ENCODE data around the gene CAPS. TPM values are rescaled to one million over a fixed set of nuclear protein-coding genes. Genes with fewer than 3 reads are reported as not detected.

Gene CAPS
- polyA plus RNA-seq, 1 donor (not counting 4 experiments of a cell fraction or from before 2014, with no cell fraction given), result 2.7 TPM

DNA sequence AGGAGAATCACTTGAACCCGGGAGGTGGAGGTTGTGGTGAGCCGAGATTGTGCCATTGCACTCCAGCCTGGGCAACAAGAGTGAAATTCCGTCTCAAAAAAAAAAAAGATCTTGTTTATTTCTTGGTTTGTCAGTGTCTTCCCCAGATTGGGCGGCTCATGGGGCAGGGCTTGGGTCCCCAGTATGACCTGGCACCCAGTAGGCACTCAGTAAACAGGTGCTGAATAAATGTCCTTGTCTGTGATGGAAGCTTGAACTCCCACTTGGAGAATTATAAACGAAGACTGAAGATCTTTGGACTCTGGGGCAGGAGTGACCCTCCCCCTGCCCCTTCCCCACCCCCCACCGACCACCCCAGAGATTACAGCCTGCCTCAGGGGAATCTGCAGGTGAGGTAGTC lies 33.9 kb upstream of the CAPS start:
- Histone ChIP-seq H4K20me1 (ENCODE audit: control insufficient read depth, extremely low read depth, insufficient read depth, low read length) (no peaks in the 10 kb centered on the region), H3K4me2 (ENCODE audit: control insufficient read depth, extremely low read depth, insufficient read depth, low read depth, low read length) (no peak overlapping the region), H3K9ac (ENCODE audit: control insufficient read depth, extremely low read depth, insufficient read depth, low read length) (no peak overlapping the region), H3K27me3 (ENCODE audit: control insufficient read depth, extremely low read depth, insufficient read depth, low read length) (peaks cover 9% of the 10 kb centered on the region), H3K36me3 (ENCODE audit: control insufficient read depth in 2 of 2, extremely low read depth in 1 of 2, insufficient read depth in 2 of 2, low read length in 2 of 2) (no peaks in the 10 kb centered on the region), H3K79me2 (ENCODE audit: control insufficient read depth, insufficient read depth, low read length) (no peaks in the 10 kb centered on the region), H3K4me1 (ENCODE audit: control insufficient read depth, extremely low read depth, insufficient read depth, low read length) (peaks cover 11% of the 10 kb centered on the region), H3K9me3 (ENCODE audit: control insufficient read depth, low read depth, low read length) (no peaks in the 10 kb centered on the region), H3K4me3 (ENCODE audit: control insufficient read depth in 2 of 3, extremely low read depth in 1 of 3, insufficient read depth in 2 of 3, low read depth in 1 of 3, low read length in 3 of 3) (no peak overlapping the region), H2AFZ (ENCODE audit: control insufficient read depth, low read length) (no peak overlapping the region), H3K9me1 (ENCODE audit: control insufficient read depth, extremely low read depth, insufficient read depth, low read length) (no peaks in the 10 kb centered on the region), H3K27ac (ENCODE audit: control insufficient read depth, insufficient read depth, low read length) (no peak overlapping the region)
- DNase-seq (ENCODE audit: low read depth, low spot score) (no peak), FAIRE-seq (no peak)
- TF ChIP-seq EZH2 (IDR thresholded peaks at IDR 0.05; ENCODE audit: low read length) (no peak), CTCF (optimal IDR thresholded peaks at IDR 0.05 in 1 of 3, IDR thresholded peaks at IDR 0.05 in 1 of 3, conservative IDR thresholded peaks at IDR 0.05 in 1 of 3; ENCODE audit: extremely low read depth in 1 of 3, insufficient read depth in 2 of 3, low read length in 3 of 3) (no peak)
- dilution Hi-C loops (cut with MboI; ENCODE audit: extremely low pct_ligation_motif_present, low sequenced_read_pairs), result no loop called here

- peaks cover 9% of the 10 kb centered on the region for H3K27me3 ChIP-seq (ENCODE audit: control insufficient read depth, extremely low read depth, insufficient read depth, low read length)
- DNase-seq (ENCODE audit: low read depth, low spot score) (no peak), FAIRE-seq (no peak)
- H3K4me2 ChIP-seq (ENCODE audit: control insufficient read depth, extremely low read depth, insufficient read depth, low read depth, low read length), result no peak overlapping the region
- H3K27ac ChIP-seq (ENCODE audit: control insufficient read depth, insufficient read depth, low read length), result no peak overlapping the region
- H3K4me1 ChIP-seq (ENCODE audit: control insufficient read depth, extremely low read depth, insufficient read depth, low read length), result peaks cover 7% of the 10 kb centered on the region
- H3K79me2 ChIP-seq (ENCODE audit: control insufficient read depth, insufficient read depth, low read length), result no peaks in the 10 kb centered on the region
- H4K20me1 ChIP-seq (ENCODE audit: control insufficient read depth, extremely low read depth, insufficient read depth, low read length), result no peaks in the 10 kb centered on the region
- TF ChIP-seq CTCF (optimal IDR thresholded peaks at IDR 0.05 in 1 of 3, IDR thresholded peaks at IDR 0.05 in 1 of 3, conservative IDR thresholded peaks at IDR 0.05 in 1 of 3; ENCODE audit: extremely low read depth in 1 of 3, insufficient read depth in 2 of 3, low read length in 3 of 3) (no peak), EZH2 (IDR thresholded peaks at IDR 0.05; ENCODE audit: low read length) (no peak)
- H3K9me3 ChIP-seq (ENCODE audit: control insufficient read depth, low read depth, low read length), result no peaks in the 10 kb centered on the region
- no peaks in the 10 kb centered on the region for H3K36me3 ChIP-seq (ENCODE audit: control insufficient read depth in 2 of 2, extremely low read depth in 1 of 2, insufficient read depth in 2 of 2, low read length in 2 of 2)
- dilution Hi-C loops (cut with MboI; ENCODE audit: extremely low pct_ligation_motif_present, low sequenced_read_pairs), result no loop called here
- H3K4me3 ChIP-seq (ENCODE audit: control insufficient read depth in 2 of 3, extremely low read depth in 1 of 3, insufficient read depth in 2 of 3, low read depth in 1 of 3, low read length in 3 of 3), result no peak overlapping the region
- H3K9me1 ChIP-seq (ENCODE audit: control insufficient read depth, extremely low read depth, insufficient read depth, low read length), result no peaks in the 10 kb centered on the region
- no peak overlapping the region for H2AFZ ChIP-seq (ENCODE audit: control insufficient read depth, low read length)
- H3K9ac ChIP-seq (ENCODE audit: control insufficient read depth, extremely low read depth, insufficient read depth, low read length), result no peak overlapping the region
These were observed 33.4 kb upstream of the CAPS start for GRCh38 chr19:5880604-5881078.

Measured in keratinocyte (primary cell).